Fibroblast of skin of left biceps (primary cell): ENCODE results near the gene ANTXRL.
A peak's percentile ranks its signal among the peaks of the same experiment; 100 is the strongest.
"Not testable (repeated sequence)": the region's sequence is repeated elsewhere in the genome, so short reads cannot be mapped to it uniquely, and the experiment has no call there.

Experiments used
- DNase-seq, 2 experiments: peaks; one replicate each; pipeline ENCODE4 v3.0.0-alpha.2; 2013; ENCODE audit warnings: low read depth in 2 of 2

The ANTXRL gene

GRCh38 chr10:46273506-46274477 is 13.0 kb upstream of the ANTXRL start:
- no peak for DNase-seq

DNA sequence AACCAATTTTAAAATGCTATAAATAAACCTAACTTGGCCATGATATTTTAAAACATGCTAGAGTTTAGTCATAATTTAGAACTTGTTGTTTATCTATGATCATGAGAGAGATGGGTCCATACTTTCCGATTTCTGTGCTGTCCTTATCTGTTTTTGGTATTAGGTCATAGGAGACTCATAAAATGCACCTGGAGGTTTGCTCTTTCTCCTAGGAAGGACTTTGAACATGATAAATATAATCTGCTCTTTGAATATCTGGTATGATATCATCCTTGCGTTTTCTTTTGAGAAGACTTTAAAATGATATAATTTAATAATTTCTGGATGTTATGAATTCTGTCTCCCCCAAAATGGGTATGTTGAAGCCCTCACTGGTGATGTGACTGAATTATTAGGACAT is 9.0 kb upstream of the ANTXRL start:
- no peak for DNase-seq

GRCh38 chr10:46282421-46282831 is 4.4 kb upstream of the ANTXRL start:
- DNase-seq = not testable (repeated sequence)

GRCh38 chr10:46282842-46283574 is 3.8 kb upstream of the ANTXRL start:
- no peak for DNase-seq

DNA sequence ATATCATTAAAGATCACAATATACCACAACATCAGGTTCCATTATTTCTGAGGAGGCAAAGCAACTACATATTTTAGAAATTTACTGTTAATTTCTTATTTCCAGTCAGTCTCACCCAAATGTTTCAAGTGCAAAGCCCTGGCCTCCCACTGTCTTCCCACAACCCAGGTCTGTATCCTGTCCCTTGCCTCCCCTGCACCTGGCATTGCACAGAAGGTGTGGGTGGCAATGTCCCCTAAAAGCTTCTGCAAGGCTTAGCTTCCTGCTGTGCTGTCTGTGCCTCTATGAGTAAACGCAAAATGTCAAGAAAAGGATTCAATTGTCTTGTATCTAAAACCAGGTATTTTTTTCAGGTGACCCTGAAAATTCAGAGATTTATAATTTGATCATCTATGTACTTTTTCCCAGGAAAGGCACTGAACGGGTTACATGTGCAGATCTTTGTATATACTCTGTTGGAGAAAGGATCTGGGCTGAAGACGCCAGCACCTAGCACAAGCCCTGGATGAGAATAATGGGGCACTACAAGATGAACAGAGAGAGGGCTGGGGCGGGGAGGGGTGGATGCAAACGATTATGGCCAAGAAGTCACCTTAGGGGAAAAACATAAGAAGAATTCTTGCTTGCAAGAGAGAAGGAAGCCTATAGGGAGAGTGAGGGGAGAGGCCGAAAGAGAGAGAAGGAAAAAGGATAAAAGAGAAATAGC is 3.1 kb upstream of the ANTXRL start:
- no peak for DNase-seq

GRCh38 chr10:46284286-46285229 is 2.2 kb upstream of the ANTXRL start:
- DNase-seq = peak; percentile 12 to 23

- DNase-seq = no peak
Observed at GRCh38 chr10:46285300-46285699, 1.5 kb upstream of the ANTXRL start.

DNA sequence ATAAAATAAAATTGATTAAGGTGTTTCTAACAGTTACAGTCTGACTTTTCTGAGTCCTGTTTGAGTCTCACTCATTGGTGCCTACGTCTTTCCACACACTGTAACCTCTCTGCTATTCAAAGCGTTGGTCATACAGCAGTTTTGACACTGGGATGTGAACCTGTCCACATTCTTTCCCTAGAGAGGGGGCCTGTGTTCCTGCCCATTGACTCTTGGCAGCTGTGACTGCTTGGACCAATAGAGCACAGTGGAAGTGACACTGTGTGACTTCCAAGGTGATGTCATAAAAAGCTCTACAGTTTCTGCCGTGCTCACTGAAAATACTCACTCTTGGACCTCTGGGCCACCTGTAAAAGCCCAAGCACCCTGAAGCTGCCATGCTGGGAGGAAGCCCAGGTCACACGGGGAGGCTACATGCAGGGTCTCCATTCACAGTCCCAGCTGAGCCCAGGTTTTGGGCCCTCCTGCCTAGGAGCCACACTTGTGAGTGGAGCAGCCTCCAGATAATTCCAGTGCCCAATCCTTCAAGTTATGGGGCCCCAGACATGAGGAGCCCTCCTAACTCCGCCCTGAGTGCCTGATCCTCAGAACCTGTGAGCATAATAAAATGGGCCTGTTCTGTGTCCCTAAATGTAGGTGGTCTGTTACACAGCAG is 704 bp upstream of the ANTXRL start:
- no peak for DNase-seq

DNA sequence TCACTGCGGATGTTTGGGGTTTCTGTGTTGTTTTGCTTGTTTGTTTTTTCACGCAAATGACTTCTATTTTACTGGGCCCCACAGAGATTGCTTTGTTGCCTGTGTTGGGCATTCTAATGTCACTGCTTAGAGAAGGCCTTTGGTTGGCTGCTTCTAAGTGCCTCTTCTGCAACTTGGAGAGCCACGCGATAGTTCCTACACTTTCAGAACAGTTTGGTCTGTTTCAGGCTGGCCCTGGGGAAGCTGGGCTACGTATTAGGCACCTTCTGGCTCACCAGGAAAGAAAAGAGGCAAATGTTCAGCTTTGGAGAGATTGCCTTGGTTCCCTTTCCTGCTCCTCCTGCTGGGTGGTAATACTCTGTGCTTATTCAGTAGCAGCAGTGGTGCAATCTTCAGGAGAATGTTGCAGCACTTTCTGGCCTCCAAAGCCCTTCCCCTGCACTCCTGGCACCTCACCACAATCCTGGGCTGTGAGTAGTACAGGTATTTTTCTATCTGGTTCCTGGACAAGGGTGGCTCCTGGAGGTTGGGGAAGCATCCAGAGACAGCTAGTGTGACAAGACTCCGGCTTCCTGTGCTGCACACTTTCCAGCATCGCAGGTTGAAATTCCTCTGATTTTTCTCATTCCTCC is 1.2 kb downstream of the ANTXRL start:
- no peak for DNase-seq

DNA sequence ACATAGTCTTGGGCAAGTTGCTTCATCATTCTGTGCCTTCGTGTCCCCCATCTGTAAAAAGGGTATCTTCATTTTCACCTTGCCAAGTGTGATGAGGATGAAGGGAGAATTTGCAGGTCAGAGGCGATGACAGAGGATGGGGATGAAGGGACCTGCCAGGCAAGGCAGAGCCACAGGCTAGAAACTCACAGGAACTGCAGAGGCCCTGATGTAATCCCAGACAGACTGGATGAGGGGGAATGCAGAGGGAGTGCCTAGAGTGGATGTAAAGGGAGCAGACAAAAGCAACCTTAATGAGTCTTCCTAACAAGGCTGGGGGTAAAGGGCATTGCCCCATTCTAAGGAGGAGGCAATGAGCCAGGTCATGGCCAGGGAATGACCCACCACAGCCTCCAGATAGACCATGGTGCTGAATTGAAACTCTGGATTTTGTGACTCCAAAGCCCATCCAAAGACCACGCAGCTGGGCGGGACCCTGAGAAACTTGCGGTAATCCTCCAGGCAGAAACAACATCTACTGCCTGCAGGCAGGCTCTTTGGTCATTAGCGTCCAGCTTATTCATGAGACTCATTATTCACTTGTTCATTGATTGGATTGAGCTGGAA is 1.9 kb downstream of the ANTXRL start:
- DNase-seq = no peak

DNA sequence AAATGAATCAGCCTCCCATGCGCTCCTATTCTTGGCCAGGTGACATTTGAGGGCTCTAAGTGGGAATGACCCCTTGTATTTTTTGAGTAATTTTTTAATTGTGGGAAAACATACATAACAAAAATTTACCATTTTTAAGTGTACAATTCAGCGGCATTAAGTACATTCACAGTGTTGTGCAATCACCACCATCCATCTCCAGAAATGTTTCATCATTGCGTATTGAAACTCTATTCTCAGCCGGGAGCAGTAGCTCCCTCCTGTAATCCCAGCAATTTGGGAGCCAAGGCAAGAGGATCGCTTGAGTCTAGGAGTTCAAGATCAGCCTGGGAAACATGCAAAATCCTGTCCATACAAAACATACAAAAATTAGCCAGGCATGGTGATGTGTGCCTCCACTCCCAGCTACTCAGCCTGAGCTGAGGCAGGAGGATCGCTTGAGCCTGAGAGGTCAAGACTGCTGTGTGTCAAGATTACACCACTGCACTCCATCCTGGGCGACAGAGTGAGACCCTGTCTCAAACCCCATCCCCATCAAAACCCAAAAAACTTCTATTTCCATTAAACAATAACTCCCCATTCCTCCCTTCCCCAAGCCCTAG is 2.5 kb downstream of the ANTXRL start:
- no peak for DNase-seq

DNA sequence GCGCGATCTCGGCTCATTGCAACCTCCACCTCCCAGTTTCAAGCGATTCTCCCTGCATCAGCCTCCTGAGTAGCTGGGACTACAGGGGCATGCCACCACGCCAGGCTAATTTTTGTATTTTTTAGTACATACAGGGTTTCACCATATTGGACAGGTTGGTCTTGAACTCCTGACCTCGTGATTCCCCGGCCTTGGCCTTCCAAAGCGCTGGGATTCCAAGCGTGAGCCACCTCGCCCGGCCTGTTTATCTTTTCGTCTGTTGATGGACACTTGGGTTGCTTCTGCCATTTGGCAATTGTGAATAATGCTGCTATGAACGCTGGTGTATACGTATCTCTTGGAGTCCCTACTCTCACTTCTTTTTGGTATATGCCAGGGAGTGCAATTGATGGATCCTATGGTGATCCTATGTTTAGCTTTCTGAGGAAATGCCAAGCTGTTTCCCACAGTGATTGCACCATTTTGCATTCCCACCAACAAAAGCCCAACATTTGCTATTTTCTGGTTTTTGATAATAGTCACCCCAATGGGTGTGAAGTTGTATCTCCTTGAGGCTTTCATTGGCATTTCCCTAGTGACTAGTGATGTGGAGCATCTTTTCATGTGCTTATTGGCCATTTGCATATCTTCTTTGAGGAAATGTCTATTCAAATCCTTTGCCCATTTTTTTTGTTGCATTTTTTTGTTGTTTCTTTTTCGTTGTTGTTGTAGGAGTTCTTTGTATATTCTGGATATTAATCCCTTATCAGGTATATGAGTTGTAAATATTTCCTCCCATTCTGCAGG is 3.5 kb downstream of the ANTXRL start:
- no peak for DNase-seq

- DNase-seq = no peak
Observed at GRCh38 chr10:46291817-46292572, 5.2 kb downstream of the ANTXRL start.

DNA sequence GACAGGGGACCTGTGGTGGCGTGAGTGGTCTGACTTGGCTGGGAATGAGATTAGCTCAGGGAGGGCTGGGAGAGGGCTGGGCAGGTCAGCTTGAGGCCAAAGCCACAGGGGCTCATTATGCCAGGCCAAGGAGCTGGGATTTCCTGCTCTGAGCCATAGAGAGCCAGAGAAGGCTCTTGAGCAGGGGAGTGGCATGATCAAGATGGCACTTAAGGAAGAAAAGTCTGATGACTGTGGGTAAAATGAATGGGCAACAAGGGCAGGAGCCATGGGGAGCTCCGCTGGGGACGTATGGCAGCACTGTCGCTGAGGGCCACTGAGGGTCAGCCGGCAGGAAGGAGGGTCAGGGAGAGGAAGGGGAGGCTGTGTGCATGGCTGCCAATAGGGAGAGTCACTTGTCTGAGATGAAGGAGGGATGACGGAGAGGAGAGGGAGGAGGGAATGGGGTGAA is 5.8 kb downstream of the ANTXRL start:
- no peak for DNase-seq

DNA sequence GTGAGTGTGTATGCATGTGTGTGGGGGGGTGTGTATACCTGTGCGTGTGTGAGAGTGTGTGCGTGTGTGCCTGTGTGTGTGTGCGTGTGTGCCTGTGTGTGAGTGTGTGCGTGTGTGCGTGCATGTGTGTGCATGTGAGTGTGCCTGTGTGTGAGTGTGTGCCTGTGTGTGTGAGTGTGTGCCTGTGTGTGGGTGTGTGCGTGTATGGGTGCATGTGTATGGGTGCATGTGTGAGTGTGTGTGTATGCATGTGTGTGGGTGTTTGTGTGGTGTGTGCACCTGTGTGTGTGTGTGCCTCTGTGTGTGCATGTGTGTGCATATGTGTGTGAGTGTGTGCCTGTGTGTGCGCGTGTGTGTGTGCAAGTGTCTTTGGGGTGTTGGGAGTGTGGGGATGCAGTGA is 6.4 kb downstream of the ANTXRL start:
- no peak for DNase-seq

DNA sequence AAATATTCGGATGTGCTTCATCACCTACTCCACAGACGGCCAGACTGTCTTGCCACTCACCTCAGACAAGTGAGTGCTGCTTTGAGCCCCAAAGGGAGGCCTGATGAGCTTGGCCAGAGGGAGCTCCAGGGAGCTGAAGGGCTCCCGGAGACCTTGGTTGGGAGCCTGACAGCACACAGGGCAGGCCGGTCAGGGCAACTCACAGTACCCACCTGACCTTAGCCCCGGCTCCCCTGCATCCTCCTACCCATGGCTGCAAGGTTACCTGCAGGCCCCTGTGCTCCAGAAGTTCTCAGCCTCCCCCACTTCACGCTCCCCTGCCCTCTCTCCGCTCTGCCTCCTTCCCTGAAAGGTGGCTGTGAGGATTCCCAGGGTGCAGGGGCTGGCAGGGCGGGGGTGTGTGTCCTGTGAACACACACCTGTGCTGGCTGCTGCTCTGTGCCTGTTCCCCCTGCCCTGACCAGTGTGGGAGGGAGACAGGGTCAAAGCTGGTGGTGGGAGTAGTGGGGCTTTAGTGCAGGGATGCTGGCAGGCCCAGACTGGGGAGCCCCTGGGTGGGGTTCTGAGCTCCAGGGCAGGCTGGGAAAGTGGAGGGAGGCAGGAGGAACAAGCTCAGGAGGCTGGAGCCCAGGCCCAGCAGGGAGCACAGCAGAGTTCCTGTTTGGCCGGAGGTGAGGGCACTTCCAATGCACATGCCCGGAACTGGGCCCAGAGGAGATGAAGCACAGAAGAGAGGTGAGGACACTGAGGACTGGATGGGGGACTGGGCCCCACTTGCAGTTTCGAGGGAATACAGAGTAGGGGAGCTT is 7.2 kb downstream of the ANTXRL start:
- no peak for DNase-seq
